Spleen (tissue), 11 donors: Measurements from ENCODE around the gene CLMP. TPM values are rescaled to one million over a fixed set of nuclear protein-coding genes. Genes with fewer than 3 reads are reported as not detected.
"Not testable (repeated sequence)": the region's sequence is repeated elsewhere in the genome, so short reads cannot be mapped to it uniquely, and the experiment has no call there.

ENCODE experiments used
- DNase-seq: peaks from one replicate; pipeline ENCODE4 v3.0.0-alpha.2; 2020
- H3K27ac ChIP-seq, 8 donors: fragments of 200-600 bp; sonication (generic) in 7 of 8; 1 replicate in 4 of 8; 2 replicates in 4 of 8; pipeline versions ENCODE4 v1.5.0 to v1.8.0; 2016 to 2021; ENCODE audit warnings: inconsistent platforms in 4 of 8, mild to moderate bottlenecking in 4 of 8, moderate library complexity in 1 of 8
- H3K27me3 ChIP-seq, 7 donors: fragments of 200-600 bp; sonication (generic) in 6 of 7; replicated peaks in 1 of 7; 1 replicate in 4 of 7; 2 replicates in 3 of 7; pipeline versions ENCODE4 v1.5.0 to v1.8.0; 2016 to 2021; ENCODE audit warnings: inconsistent platforms in 3 of 7, mild to moderate bottlenecking in 1 of 7
- H3K36me3 ChIP-seq, 6 donors: fragments of 200-600 bp; sonication (generic) in 5 of 6; 1 replicate in 4 of 6; 2 replicates in 2 of 6; pipeline versions ENCODE4 v1.5.0 to v1.8.0; 2016 to 2021; ENCODE audit warnings: inconsistent platforms in 2 of 6
- H3K4me1 ChIP-seq, 6 donors: fragments of 200-600 bp; sonication (generic) in 5 of 6; 1 replicate in 3 of 6; 2 replicates in 3 of 6; pipeline versions ENCODE4 v1.5.0 to v1.8.0; 2016 to 2021; ENCODE audit warnings: inconsistent platforms in 3 of 6
- H3K4me3 ChIP-seq, 8 donors: fragments of 200-600 bp; sonication (generic) in 7 of 8; 1 replicate in 4 of 8; 2 replicates in 4 of 8; pipeline versions ENCODE4 v1.5.0 to v1.8.0; 2016 to 2021; ENCODE audit warnings: inconsistent platforms in 4 of 8, mild to moderate bottlenecking in 4 of 8, moderate library complexity in 2 of 8
- H3K9me3 ChIP-seq, 8 donors: fragments of 200-600 bp; sonication (generic) in 7 of 8; 1 replicate in 4 of 8; 2 replicates in 4 of 8; pipeline versions ENCODE4 v1.5.0 to v1.8.0; 2016 to 2021; ENCODE audit warnings: inconsistent platforms in 4 of 8
- POLR2A ChIP-seq, 3 donors: fragments of 450-650 bp; IDR thresholded peaks; one replicate each; pipeline ENCODE4 v1.5.1; 2017; ENCODE audit warnings: antibody characterized with exemption in 3 of 3, mild to moderate bottlenecking in 1 of 3
- POLR2AphosphoS5 ChIP-seq, 3 donors: sonication (generic); formaldehyde crosslinking; IDR thresholded peaks; one replicate each; pipeline ENCODE4 v1.5.1; 2017; ENCODE audit warnings: antibody characterized with exemption in 3 of 3
- WGBS, 5 donors: extraction: QIAGEN DNeasy Blood & Tissue Kit in 3 of 5; methylation state at CpG; one replicate each; pipeline versions ENCODE4 v1.1.5 to v1.1.7; 2013 to 2018; 5-methylcytosine and 5-hydroxymethylcytosine counted together
- intact Hi-C: fragments of 100-400 bp; cut with DNase I; formaldehyde crosslinking; loops from one replicate; pipeline ENCODE4 v1.15.0; 2023; ENCODE audit warnings: low total_unique reads
- polyA plus RNA-seq, 3 donors: library from polyadenylated mRNA; stranded (reverse); fragments of 200-250 nt; gene quantifications; one replicate each; pipeline ENCODE4 v1.2.1, GENCODE V29; 2013
- total RNA-seq, 7 donors: library from RNA; depleted of rRNA in 3 of 7; stranded (reverse); fragments of >200 nt in 3 of 7; fragmentation: NEBNext Ultra II Directional in 4 of 7; extraction: Animal tissue kit (Norgen Biotek cat#: 25700) in 4 of 7; gene quantifications; one replicate each; pipeline versions ENCODE4 v1.1.0 to v1.2.1, GENCODE V29; 2016 to 2021
- TF ChIP-seq, protein P1 (sequence below), 11 experiments: fragments of 200-600 bp in 7 of 11; fragments of 450-650 bp in 4 of 11; sonication (generic) in 4 of 11; IDR thresholded peaks in 8 of 11; conservative IDR thresholded peaks in 3 of 11; 1 replicate in 7 of 11; 2 replicates in 4 of 11; pipeline versions ENCODE4 v1.4.0 to v1.8.0; 2016 to 2021; ENCODE audit warnings: antibody characterized with exemption in 11 of 11, inconsistent platforms in 4 of 11, mild to moderate bottlenecking in 1 of 11
- donor health status: healthy with polysubstance abuse.
- donor health status: DM: no; HTN: no; CAD: no; lungs with moderate emphysema.
- donor health status: DM: no; HTN: no; CAD: no.
- donor health status: Bipolar disorder and iron deficiency.
- donor health status: healthy.
- donor health status: DM: no; HTN: no; CAD: no.
- donor health status: DM: yes; HTN: yes; CAD: no.

CLMP gene
- total and polyA plus RNA-seq, 10 donors, result 3.1 to 36.5 (median 13.1) TPM

DNA sequence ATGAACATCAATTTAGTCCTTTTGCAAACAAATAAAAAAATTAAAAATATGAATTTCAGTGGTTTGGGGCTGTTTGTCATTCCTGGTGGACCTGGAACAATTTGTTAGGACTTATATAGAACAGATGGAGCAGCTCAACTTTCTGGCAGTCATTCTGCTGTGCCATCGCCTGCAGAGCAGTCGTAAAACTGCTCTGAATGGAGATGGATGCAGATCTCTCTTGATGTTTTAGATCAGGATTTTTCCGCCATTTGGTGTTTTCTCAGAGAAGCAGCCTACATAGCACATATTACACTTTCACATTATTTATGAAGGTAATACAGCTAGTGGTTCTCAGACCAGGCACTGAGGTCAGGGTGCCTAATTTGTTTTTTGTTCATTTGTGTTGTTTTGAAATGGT is 101.3 kb downstream of the CLMP start:
- no peaks in the 10 kb centered on the region for H3K27me3 ChIP-seq
- H3K27ac ChIP-seq, result no peak overlapping the region
- DNase-seq, result no peak
- WGBS, 5 donors, result 84 to 97% (median 94%) methylated on average over 3 of the region's 3 CpGs
- no peak overlapping the region for H3K4me3 ChIP-seq
- intact Hi-C loops, result no loop called here
- no peaks in the 10 kb centered on the region for H3K4me1 ChIP-seq
- TF ChIP-seq, protein P1, sequence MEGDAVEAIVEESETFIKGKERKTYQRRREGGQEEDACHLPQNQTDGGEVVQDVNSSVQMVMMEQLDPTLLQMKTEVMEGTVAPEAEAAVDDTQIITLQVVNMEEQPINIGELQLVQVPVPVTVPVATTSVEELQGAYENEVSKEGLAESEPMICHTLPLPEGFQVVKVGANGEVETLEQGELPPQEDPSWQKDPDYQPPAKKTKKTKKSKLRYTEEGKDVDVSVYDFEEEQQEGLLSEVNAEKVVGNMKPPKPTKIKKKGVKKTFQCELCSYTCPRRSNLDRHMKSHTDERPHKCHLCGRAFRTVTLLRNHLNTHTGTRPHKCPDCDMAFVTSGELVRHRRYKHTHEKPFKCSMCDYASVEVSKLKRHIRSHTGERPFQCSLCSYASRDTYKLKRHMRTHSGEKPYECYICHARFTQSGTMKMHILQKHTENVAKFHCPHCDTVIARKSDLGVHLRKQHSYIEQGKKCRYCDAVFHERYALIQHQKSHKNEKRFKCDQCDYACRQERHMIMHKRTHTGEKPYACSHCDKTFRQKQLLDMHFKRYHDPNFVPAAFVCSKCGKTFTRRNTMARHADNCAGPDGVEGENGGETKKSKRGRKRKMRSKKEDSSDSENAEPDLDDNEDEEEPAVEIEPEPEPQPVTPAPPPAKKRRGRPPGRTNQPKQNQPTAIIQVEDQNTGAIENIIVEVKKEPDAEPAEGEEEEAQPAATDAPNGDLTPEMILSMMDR (IDR thresholded peaks at IDR 0.05 in 8 of 11, conservative IDR thresholded peaks at IDR 0.05 in 3 of 11), result no peak
- no peak for TF ChIP-seq POLR2AphosphoS5 (IDR thresholded peaks at IDR 0.05)
- no peak for TF ChIP-seq POLR2A (IDR thresholded peaks at IDR 0.05)
- no peaks in the 10 kb centered on the region for H3K36me3 ChIP-seq
- no peaks in the 10 kb centered on the region for H3K9me3 ChIP-seq

DNA sequence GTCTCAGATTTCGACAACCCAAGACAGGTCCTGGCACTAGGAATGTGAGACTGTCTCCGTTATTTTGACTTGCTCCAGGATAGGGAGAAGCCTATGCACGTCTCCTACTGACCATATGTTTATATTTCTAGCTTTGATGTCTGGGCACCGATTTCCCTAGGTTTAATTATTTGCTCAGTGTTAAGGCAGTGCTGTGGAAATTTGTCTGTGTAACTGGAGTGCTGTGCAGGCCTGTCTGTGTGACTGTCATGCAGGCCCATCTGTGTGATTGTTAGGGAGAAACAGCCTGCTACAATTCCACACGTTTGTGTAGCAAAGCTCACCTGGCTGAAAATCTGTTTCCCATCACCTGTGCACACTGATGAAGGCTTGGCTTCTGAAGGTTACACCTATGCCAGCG is 103.5 kb downstream of the CLMP start:
- no peaks in the 10 kb centered on the region for H3K9me3 ChIP-seq
- TF ChIP-seq, protein P1 (IDR thresholded peaks at IDR 0.05 in 8 of 11, conservative IDR thresholded peaks at IDR 0.05 in 3 of 11), result no peak
- TF ChIP-seq POLR2AphosphoS5 (IDR thresholded peaks at IDR 0.05) (no peak), POLR2A (IDR thresholded peaks at IDR 0.05) (no peak)
- DNase-seq, result no peak
- H3K4me3 ChIP-seq, result no peak overlapping the region
- H3K27me3 ChIP-seq, result no peaks in the 10 kb centered on the region
- WGBS, 5 donors, result 74 to 94% (median 84%) methylated on average over 6 of the region's 6 CpGs
- no peaks in the 10 kb centered on the region for H3K36me3 ChIP-seq
- peaks cover 0 to 20% (median 8%) of the 10 kb centered on the region in 6 donors for H3K4me1 ChIP-seq
- H3K27ac ChIP-seq, result no peak overlapping the region
- intact Hi-C loops, result no loop called here

DNA sequence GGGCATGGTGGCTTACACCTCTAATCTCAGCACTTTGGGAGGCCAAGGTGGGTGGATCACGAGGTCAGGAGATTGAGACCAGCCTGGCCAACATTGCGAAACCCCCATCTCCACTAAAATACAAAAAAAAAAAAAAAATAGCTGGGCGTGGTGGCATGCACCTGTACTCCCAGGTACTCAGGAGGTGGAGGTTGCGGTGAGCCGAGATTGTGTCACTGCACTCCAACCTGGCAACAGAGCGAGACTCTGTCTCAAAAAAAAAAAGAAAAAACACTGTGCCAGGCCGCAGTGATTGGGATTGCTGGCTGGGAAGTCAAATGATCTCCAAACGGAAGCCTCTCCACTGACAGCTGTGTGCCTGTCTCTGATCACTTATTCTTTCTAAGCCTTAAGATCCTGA is 104.9 kb downstream of the CLMP start:
- H3K27me3 ChIP-seq, H3K36me3 ChIP-seq, H3K27ac ChIP-seq, H3K4me3 ChIP-seq, intact Hi-C loops, H3K9me3 ChIP-seq: not testable (repeated sequence)
- peak; percentile 13 for DNase-seq
- 91 to 96% (median 93%) methylated on average over 8 of the region's 8 CpGs for WGBS, 5 donors
- H3K4me1 ChIP-seq, result peaks cover 0 to 22% (median 8%) of the 10 kb centered on the region in 6 donors

DNA sequence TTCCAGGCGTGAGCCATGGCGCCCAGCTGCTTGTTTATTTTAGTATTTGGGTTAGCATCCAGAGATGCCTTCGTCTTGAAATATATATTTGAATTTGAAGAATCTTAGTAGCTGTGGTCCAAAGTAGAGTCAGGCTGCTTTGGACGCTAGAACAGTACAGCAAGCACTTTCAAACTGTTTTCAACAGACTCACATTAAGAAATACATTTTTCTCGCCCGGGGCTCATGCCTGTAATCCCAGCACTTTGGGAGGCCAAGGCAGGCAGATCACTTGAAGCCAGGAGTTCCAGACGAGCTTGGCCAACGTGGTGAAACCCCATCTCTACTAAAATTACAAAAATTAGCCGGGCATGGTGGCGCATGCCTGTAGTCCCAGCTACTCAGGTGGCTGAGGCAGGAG is 106.2 kb downstream of the CLMP start:
- H3K36me3 ChIP-seq, H3K9me3 ChIP-seq, intact Hi-C loops, H3K27ac ChIP-seq, H3K27me3 ChIP-seq, H3K4me3 ChIP-seq: not testable (repeated sequence)
- WGBS, 5 donors, result 89 to 97% (median 95%) methylated on average over 10 of the region's 10 CpGs
- peak; percentile 50 for DNase-seq
- H3K4me1 ChIP-seq, result peaks cover 0 to 26% (median 8%) of the 10 kb centered on the region in 6 donors

DNA sequence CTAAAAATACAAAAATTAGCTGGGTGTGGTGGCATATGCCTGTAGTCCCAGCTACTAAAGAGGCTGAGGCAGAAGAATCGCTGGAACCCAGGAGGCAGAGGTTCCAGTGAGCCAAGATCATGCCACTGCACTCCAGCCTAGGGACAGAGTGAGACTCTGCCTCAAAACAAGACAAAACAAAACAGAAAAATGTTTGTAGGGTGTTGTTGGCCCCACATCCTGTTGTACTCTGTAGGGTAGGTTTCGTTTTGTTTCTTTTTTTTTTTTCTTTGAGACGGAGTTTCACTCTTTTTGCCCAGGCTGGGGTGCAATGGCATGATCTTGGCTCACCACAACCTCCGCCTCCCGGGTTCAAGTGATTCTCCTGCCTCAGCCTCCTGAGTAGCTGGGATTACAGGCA is 107.4 kb downstream of the CLMP start:
- peak in 1 of 3 donors; percentile 52 for TF ChIP-seq POLR2AphosphoS5 (IDR thresholded peaks at IDR 0.05)
- H3K9me3 ChIP-seq, H3K4me3 ChIP-seq, intact Hi-C loops, H3K27me3 ChIP-seq, H3K36me3 ChIP-seq, DNase-seq: not testable (repeated sequence)
- H3K27ac ChIP-seq, result peak overlapping the region in 7 of 8 donors; percentile 4 to 82 (median 71)
- 59 to 80% (median 66%) methylated on average over 5 of the region's 5 CpGs for WGBS, 5 donors
- peaks cover 0 to 39% (median 17%) of the 10 kb centered on the region in 6 donors for H3K4me1 ChIP-seq

DNA sequence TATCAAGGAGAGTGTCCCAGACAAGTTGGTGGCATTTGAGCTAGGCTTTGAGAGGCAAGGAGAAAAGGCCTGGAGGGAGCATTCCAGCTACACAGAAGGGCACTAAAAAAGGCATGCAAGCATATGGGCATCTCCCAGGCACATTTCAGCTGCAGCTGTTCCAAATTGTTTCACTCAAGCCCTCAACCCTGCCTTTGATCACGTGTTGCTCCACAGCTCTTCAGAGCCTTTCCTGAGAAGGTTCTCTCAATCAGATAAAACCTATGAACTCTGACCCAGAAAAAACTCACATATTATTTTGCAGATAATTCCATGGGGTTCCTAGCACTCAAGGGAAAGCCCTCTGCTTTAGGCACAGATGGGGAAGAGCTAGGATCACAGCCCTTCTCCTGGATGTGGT is 108.7 kb downstream of the CLMP start:
- peaks cover 0 to 43% (median 19%) of the 10 kb centered on the region in 6 donors for H3K4me1 ChIP-seq
- H3K9me3 ChIP-seq, result no peaks in the 10 kb centered on the region
- peaks cover 0 to 4% (median 0%) of the 10 kb centered on the region in 6 donors for H3K36me3 ChIP-seq
- no peak for DNase-seq
- intact Hi-C loops, result no loop called here
- H3K27ac ChIP-seq, result peak overlapping the region in 3 of 8 donors; percentile 4 to 82 (median 4)
- H3K4me3 ChIP-seq, result no peak overlapping the region
- TF ChIP-seq POLR2AphosphoS5 (IDR thresholded peaks at IDR 0.05) (no peak), POLR2A (IDR thresholded peaks at IDR 0.05) (no peak)
- TF ChIP-seq, protein P1 (IDR thresholded peaks at IDR 0.05 in 8 of 11, conservative IDR thresholded peaks at IDR 0.05 in 3 of 11), result no peak
- no peaks in the 10 kb centered on the region for H3K27me3 ChIP-seq
- WGBS, 5 donors, result 52 to 80% (median 72%) methylated on average over 1 of the region's 1 CpG
